HEK293 (cell line): ENCODE data around the gene CHPT1.

Experiments used
- CTCF ChIA-PET: fragments of 350-600 bp; formaldehyde crosslinking; extraction: SDS; loops from one replicate; lab custom pipeline; 2021; ENCODE audit warnings: antibody characterized with exemption; lab: Yijun Ruan, JAX
- POLR2A ChIA-PET: fragments of 300-600 bp; formaldehyde crosslinking; extraction: SDS; loops from one replicate; lab custom pipeline; 2020; ENCODE audit warnings: antibody characterized with exemption, inconsistent platforms; lab: Yijun Ruan, JAX
- H3K27ac ChIP-seq: fragments of 200-500 bp; sonication (Bioruptor generic); 2 replicates; pipeline ENCODE4 v1.5.1; 2014; ENCODE audit warnings: low read depth, low read length, control low read depth, inconsistent platforms; ENCODE audit errors: extremely low read depth
- H3K36me3 ChIP-seq, 2 experiments: fragments of 200-500 bp in 1 of 2; sonication (Bioruptor generic) in 1 of 2; 1 replicate in 1 of 2; 2 replicates in 1 of 2; pipeline ENCODE4 v1.5.1; 2014 to 2017; ENCODE audit warnings: inconsistent platforms in 2 of 2, low read length in 2 of 2; ENCODE audit not compliant: control insufficient read depth in 2 of 2, insufficient read depth in 1 of 2
- H3K4me1 ChIP-seq: fragments of 200-500 bp; sonication (Bioruptor generic); 2 replicates; pipeline ENCODE4 v1.5.1; 2014; ENCODE audit warnings: mild to moderate bottlenecking, low read length, inconsistent platforms; ENCODE audit not compliant: control insufficient read depth, insufficient read depth
- H3K4me3 ChIP-seq: 2 replicates; pipeline ENCODE4 v1.5.1; 2011; ENCODE audit warnings: low read depth, mild to moderate bottlenecking, control low read depth, low read length, moderate library complexity
- H3K9me3 ChIP-seq: fragments of 200-500 bp; sonication (Bioruptor generic); 2 replicates; pipeline ENCODE4 v1.5.1; 2014; ENCODE audit warnings: low read depth, low read length, inconsistent platforms; ENCODE audit not compliant: control insufficient read depth, insufficient read depth
- BCL11A ChIP-seq: fragments of 450-650 bp; formaldehyde crosslinking; IDR thresholded peaks from 2 replicates; pipeline ENCODE4 v1.5.1; 2016; ENCODE audit warnings: low read depth, missing biosample characterization, missing genetic modification characterization
- BCL6B ChIP-seq: fragments of 450-650 bp; formaldehyde crosslinking; IDR thresholded peaks from 2 replicates; pipeline ENCODE4 v1.5.1; 2017; ENCODE audit warnings: missing biosample characterization, missing genetic modification characterization
- GLI2 ChIP-seq: fragments of 450-650 bp; formaldehyde crosslinking; IDR thresholded peaks from 2 replicates; pipeline ENCODE4; 2017; ENCODE audit warnings: missing biosample characterization, missing genetic modification characterization, low read depth, borderline replicate concordance
- GLIS1 ChIP-seq: fragments of 450-650 bp; formaldehyde crosslinking; IDR thresholded peaks from 2 replicates; pipeline ENCODE4 v1.5.1; 2016; ENCODE audit warnings: missing biosample characterization, missing genetic modification characterization
- OVOL3 ChIP-seq: fragments of 450-650 bp; formaldehyde crosslinking; IDR thresholded peaks from 2 replicates; pipeline ENCODE4 v1.5.1; 2016; ENCODE audit warnings: missing biosample characterization, missing genetic modification characterization
- SP7 ChIP-seq: fragments of 450-650 bp; formaldehyde crosslinking; IDR thresholded peaks from 2 replicates; pipeline ENCODE4 v1.5.1; 2016; ENCODE audit warnings: missing biosample characterization, missing genetic modification characterization
- TCF7L2 ChIP-seq: IDR thresholded peaks from 2 replicates; pipeline ENCODE4 v1.6.1; 2011; ENCODE audit warnings: low read depth, mild to moderate bottlenecking, inconsistent platforms, low read length, moderate library complexity, borderline replicate concordance
- ZBTB1 ChIP-seq: fragments of 450-650 bp; formaldehyde crosslinking; IDR thresholded peaks from 2 replicates; pipeline ENCODE4 v1.5.1; 2016; ENCODE audit warnings: missing biosample characterization, missing genetic modification characterization
- ZBTB48 ChIP-seq: fragments of 450-650 bp; formaldehyde crosslinking; IDR thresholded peaks from 2 replicates; pipeline ENCODE4 v1.5.1; 2016; ENCODE audit warnings: missing biosample characterization, missing genetic modification characterization
- ZFHX2 ChIP-seq: fragments of 450-650 bp; formaldehyde crosslinking; conservative IDR thresholded peaks from 2 replicates; pipeline ENCODE4 v1.5.1; 2016; ENCODE audit warnings: missing biosample characterization, missing genetic modification characterization
- ZIC2 ChIP-seq: fragments of 450-650 bp; formaldehyde crosslinking; IDR thresholded peaks from 2 replicates; pipeline ENCODE4 v1.5.1; 2016; ENCODE audit warnings: missing biosample characterization, missing genetic modification characterization
- ZNF121 ChIP-seq: fragments of 450-650 bp; formaldehyde crosslinking; IDR thresholded peaks from 2 replicates; pipeline ENCODE4 v1.5.1; 2016; ENCODE audit warnings: missing biosample characterization, missing genetic modification characterization
- ZNF175 ChIP-seq: fragments of 450-650 bp; formaldehyde crosslinking; IDR thresholded peaks from 2 replicates; pipeline ENCODE4 v1.5.1; 2016; ENCODE audit warnings: missing biosample characterization, missing genetic modification characterization
- ZNF211 ChIP-seq: fragments of 450-650 bp; formaldehyde crosslinking; IDR thresholded peaks from 2 replicates; pipeline ENCODE4 v1.5.1; 2016; ENCODE audit warnings: low read depth, missing biosample characterization, missing genetic modification characterization
- ZNF24 ChIP-seq: fragments of 450-650 bp; formaldehyde crosslinking; IDR thresholded peaks from 2 replicates; pipeline ENCODE4 v1.5.1; 2016; ENCODE audit warnings: missing biosample characterization, missing genetic modification characterization
- ZNF302 ChIP-seq: fragments of 450-650 bp; formaldehyde crosslinking; IDR thresholded peaks from 2 replicates; pipeline ENCODE4 v1.5.1; 2016; ENCODE audit warnings: missing biosample characterization, missing genetic modification characterization, low read depth
- ZNF37A ChIP-seq: fragments of 450-650 bp; IDR thresholded peaks from 2 replicates; pipeline ENCODE4 v1.5.1; 2018; ENCODE audit warnings: missing biosample characterization, missing genetic modification characterization
- ZNF416 ChIP-seq: fragments of 450-650 bp; formaldehyde crosslinking; IDR thresholded peaks from 2 replicates; pipeline ENCODE4 v1.5.1; 2016; ENCODE audit warnings: missing biosample characterization, missing genetic modification characterization
- ZNF501 ChIP-seq: fragments of 450-650 bp; formaldehyde crosslinking; IDR thresholded peaks from 2 replicates; pipeline ENCODE4 v1.5.1; 2016; ENCODE audit warnings: missing biosample characterization, missing genetic modification characterization
- ZNF510 ChIP-seq: fragments of 450-650 bp; formaldehyde crosslinking; IDR thresholded peaks from 2 replicates; pipeline ENCODE4 v1.5.1; 2018; ENCODE audit warnings: mild to moderate bottlenecking, missing genetic modification characterization, missing biosample characterization; ENCODE audit not compliant: insufficient replicate concordance
- ZNF518A ChIP-seq: fragments of 450-650 bp; formaldehyde crosslinking; conservative IDR thresholded peaks from 2 replicates; pipeline ENCODE4 v1.5.1; 2016; ENCODE audit warnings: low read depth, missing biosample characterization, missing genetic modification characterization
- ZNF549 ChIP-seq: fragments of 450-650 bp; IDR thresholded peaks from 2 replicates; pipeline ENCODE4 v1.5.1; 2018; ENCODE audit warnings: missing biosample characterization, missing genetic modification characterization, mild to moderate bottlenecking, inconsistent platforms, moderate library complexity
- ZNF571 ChIP-seq: fragments of 450-650 bp; formaldehyde crosslinking; IDR thresholded peaks from 2 replicates; pipeline ENCODE4 v1.5.0; 2017; ENCODE audit warnings: missing biosample characterization, missing genetic modification characterization
- ZNF654 ChIP-seq: fragments of 450-650 bp; formaldehyde crosslinking; IDR thresholded peaks from 2 replicates; pipeline ENCODE4 v1.5.1; 2016; ENCODE audit warnings: low read depth, missing biosample characterization, missing genetic modification characterization
- ZNF777 ChIP-seq: fragments of 450-650 bp; formaldehyde crosslinking; IDR thresholded peaks from 2 replicates; pipeline ENCODE4 v1.5.1; 2017; ENCODE audit warnings: missing biosample characterization, missing genetic modification characterization, borderline replicate concordance
- TF ChIP-seq, protein P1 (sequence below): fragments of 450-650 bp; formaldehyde crosslinking; IDR thresholded peaks from 2 replicates; pipeline ENCODE4 v1.5.1; 2016; ENCODE audit warnings: missing biosample characterization, missing genetic modification characterization
- TF ChIP-seq, protein P2 (sequence below): fragments of 450-650 bp; formaldehyde crosslinking; IDR thresholded peaks from 2 replicates; pipeline ENCODE4 v1.5.1; 2016; ENCODE audit warnings: missing biosample characterization, missing genetic modification characterization

CHPT1 gene

DNA sequence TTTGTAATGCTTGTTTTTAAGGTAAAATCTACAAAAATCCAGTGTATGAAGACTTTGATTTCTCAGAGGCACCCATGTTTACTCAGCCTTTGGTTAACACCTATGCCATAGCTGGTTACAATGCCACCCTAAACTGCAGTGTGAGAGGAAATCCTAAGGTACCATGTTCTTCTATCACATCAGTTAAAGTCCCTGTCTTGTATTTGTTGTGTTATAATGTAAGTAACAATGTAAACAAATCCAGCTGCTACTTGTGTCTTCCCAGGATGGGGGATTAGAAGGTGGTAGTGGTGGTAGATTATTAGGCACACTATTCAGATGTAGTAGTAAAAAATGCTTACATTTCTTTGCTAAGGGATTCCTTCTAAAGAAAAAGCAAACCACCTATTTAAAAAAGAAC, 19.4 kb upstream of the CHPT1 start:
- CTCF ChIA-PET, result interaction anchor here (0.7 to 1.9 kb wide), 2 partner anchors 10 to 263 kb away, joined by 4 to 7 read pairs; no protein-coding TSS in a partner anchor
- Histone ChIP-seq H3K9me3 (no peaks in the 10 kb centered on the region), H3K4me1 (no peaks in the 10 kb centered on the region), H3K27ac (no peak overlapping the region), H3K36me3 (no peaks in the 10 kb centered on the region), H3K4me3 (no peak overlapping the region)
- TF ChIP-seq ZBTB1, result no peak
- TF ChIP-seq BCL11A, result no peak
- TF ChIP-seq ZNF211, result no peak
- no peak for TF ChIP-seq ZNF302
- no peak for TF ChIP-seq ZNF416 (tag by site-specific recombination)
- TF ChIP-seq ZNF501, result no peak
- TF ChIP-seq ZNF571 (tag by site-specific recombination), result no peak
- TF ChIP-seq ZNF549, result no peak
- TF ChIP-seq ZFHX2 (tag by site-specific recombination), result no peak
- TF ChIP-seq, protein P1, sequence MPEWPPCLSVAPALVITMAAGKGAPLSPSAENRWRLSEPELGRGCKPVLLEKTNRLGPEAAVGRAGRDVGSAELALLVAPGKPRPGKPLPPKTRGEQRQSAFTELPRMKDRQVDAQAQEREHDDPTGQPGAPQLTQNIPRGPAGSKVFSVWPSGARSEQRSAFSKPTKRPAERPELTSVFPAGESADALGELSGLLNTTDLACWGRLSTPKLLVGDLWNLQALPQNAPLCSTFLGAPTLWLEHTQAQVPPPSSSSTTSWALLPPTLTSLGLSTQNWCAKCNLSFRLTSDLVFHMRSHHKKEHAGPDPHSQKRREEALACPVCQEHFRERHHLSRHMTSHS (tag by site-specific recombination), result no peak
- no peak for TF ChIP-seq ZNF121 (tag by site-specific recombination)
- no peak for TF ChIP-seq ZNF37A (tag by site-specific recombination)
- TF ChIP-seq ZBTB48, result no peak
- POLR2A ChIA-PET, result no interaction called here

DNA sequence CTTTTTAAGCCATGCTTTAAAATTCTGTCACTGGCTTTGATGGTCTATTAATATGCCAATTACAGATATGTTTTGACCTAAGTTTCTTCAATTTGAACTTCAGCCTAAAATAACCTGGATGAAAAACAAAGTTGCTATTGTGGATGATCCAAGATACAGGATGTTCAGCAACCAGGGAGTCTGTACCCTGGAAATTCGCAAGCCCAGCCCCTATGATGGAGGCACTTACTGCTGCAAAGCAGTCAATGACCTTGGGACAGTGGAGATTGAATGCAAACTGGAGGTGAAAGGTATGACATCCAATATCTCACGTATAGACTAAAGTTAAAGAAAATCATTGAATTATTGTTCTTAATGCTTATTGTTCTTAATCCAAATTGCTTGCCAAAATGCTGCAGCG, 17.2 kb upstream of the CHPT1 start:
- Histone ChIP-seq H3K27ac (no peak overlapping the region), H3K4me3 (no peak overlapping the region), H3K36me3 (no peaks in the 10 kb centered on the region), H3K4me1 (no peaks in the 10 kb centered on the region), H3K9me3 (no peaks in the 10 kb centered on the region)
- POLR2A ChIA-PET, result no interaction called here
- TF ChIP-seq TCF7L2, result no peak
- CTCF ChIA-PET, result no interaction called here

GRCh38 chr12:101680647-101681046, 16.8 kb upstream of the CHPT1 start:
- Histone ChIP-seq H3K9me3 (no peaks in the 10 kb centered on the region), H3K36me3 (no peaks in the 10 kb centered on the region), H3K27ac (no peak overlapping the region), H3K4me1 (no peaks in the 10 kb centered on the region), H3K4me3 (no peak overlapping the region)
- ChIA-PET POLR2A (no interaction called here), CTCF (no interaction called here)
- no peak for TF ChIP-seq GLI2 (tag by site-specific recombination)
- TF ChIP-seq, protein P2, sequence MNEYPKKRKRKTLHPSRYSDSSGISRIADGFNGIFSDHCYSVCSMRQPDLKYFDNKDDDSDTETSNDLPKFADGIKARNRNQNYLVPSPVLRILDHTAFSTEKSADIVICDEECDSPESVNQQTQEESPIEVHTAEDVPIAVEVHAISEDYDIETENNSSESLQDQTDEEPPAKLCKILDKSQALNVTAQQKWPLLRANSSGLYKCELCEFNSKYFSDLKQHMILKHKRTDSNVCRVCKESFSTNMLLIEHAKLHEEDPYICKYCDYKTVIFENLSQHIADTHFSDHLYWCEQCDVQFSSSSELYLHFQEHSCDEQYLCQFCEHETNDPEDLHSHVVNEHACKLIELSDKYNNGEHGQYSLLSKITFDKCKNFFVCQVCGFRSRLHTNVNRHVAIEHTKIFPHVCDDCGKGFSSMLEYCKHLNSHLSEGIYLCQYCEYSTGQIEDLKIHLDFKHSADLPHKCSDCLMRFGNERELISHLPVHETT, result no peak
- no peak for TF ChIP-seq ZNF654 (tag by site-specific recombination)
- no peak for TF ChIP-seq OVOL3 (tag by site-specific recombination)
- TF ChIP-seq ZNF24 (tag by site-specific recombination), result no peak
- no peak for TF ChIP-seq GLIS1 (tag by site-specific recombination)
- TF ChIP-seq SP7 (tag by site-specific recombination), result no peak
- no peak for TF ChIP-seq ZNF777 (tag by site-specific recombination)
- no peak for TF ChIP-seq ZIC2 (tag by site-specific recombination)
- TF ChIP-seq ZNF510, result no peak
- no peak for TF ChIP-seq BCL6B (tag by site-specific recombination)
- TF ChIP-seq ZNF518A (tag by site-specific recombination), result no peak
- TF ChIP-seq ZNF175, result no peak
